G401 (cell line): ENCODE data around the gene JOSD2. TPM values are rescaled to one million over a fixed set of nuclear protein-coding genes. Genes with fewer than 3 reads are reported as not detected.

Experiments used
- DNase-seq: peaks from one replicate; pipeline ENCODE4 v3.0.0-alpha.2; 2015; ENCODE audit warnings: low spot score
- in situ Hi-C: cut with HindIII; loops from 2 replicates; pipeline ENCODE4 v1.10.0; 2016; ENCODE audit warnings: low sequenced_read_pairs, mixed read lengths
- total RNA-seq: library from RNA; depleted of rRNA; stranded (reverse); fragments of >200 nt; shearing (Covaris generic); gene quantifications from 2 replicates; pipeline ENCODE4 v1.2.3, GENCODE V29; 2014; rRNA removed

JOSD2 gene
- total RNA-seq, 1 experiment from 2014 or later = 13.6 TPM

- DNase-seq = no peak
- in situ Hi-C loops = no loop called here
Measured at GRCh38 chr19:50462970-50463369, 48.0 kb downstream of the JOSD2 start.

GRCh38 chr19:50461066-50461875, 49.7 kb downstream of the JOSD2 start:
- DNase-seq = peak; percentile 45
- in situ Hi-C loops = no loop called here

- in situ Hi-C loops = no loop called here
- no peak for DNase-seq
Measured at GRCh38 chr19:50460161-50460765, 50.7 kb downstream of the JOSD2 start.

GRCh38 chr19:50459638-50460037, 51.4 kb downstream of the JOSD2 start:
- no peak for DNase-seq
- in situ Hi-C loops = no loop called here

GRCh38 chr19:50459067-50459456, 51.9 kb downstream of the JOSD2 start:
- DNase-seq = no peak
- in situ Hi-C loops = no loop called here

GRCh38 chr19:50458396-50459066, 52.5 kb downstream of the JOSD2 start:
- in situ Hi-C loops = no loop called here
- DNase-seq = no peak

- DNase-seq = no peak
- in situ Hi-C loops = no loop called here
Measured at GRCh38 chr19:50457300-50457699, 53.7 kb downstream of the JOSD2 start.

Other genes starting within 250 kb of the JOSD2 start
- gene KCNC3, start 181.8 kb downstream of the JOSD2 start, total RNA-seq = 3.4 and 4.3 TPM in 2 replicates
- gene NAPSA, start 145.6 kb downstream of the JOSD2 start, total RNA-seq = 0.24 TPM in 1 of 2 replicates, not detected in the other
- gene NR1H2, start 134.7 kb downstream of the JOSD2 start, total RNA-seq = 33.0 and 41.4 TPM in 2 replicates
- 151 and 176 TPM in 2 replicates for gene POLD1, start 126.8 kb downstream of the JOSD2 start, total RNA-seq
- gene SPIB, start 92.3 kb downstream of the JOSD2 start, total RNA-seq = 0.44 TPM in 1 of 2 replicates, not detected in the other
- 0.55 TPM in 1 of 2 replicates, not detected in the other for gene MYBPC2, start 78.3 kb downstream of the JOSD2 start, total RNA-seq
- 104 and 113 TPM in 2 replicates for gene EMC10, start 34.7 kb downstream of the JOSD2 start, total RNA-seq
- gene GARIN5A, start 34.3 kb downstream of the JOSD2 start, total RNA-seq = 0.10 and 1.5 TPM in 2 replicates
- not detected in 2 replicates for gene ASPDH, start 2.7 kb upstream of the JOSD2 start, total RNA-seq
- 16.5 and 19.2 TPM in 2 replicates for gene LRRC4B, start 57.2 kb upstream of the JOSD2 start, total RNA-seq
- gene SYT3, start 128.7 kb upstream of the JOSD2 start, total RNA-seq = 2.7 and 5.7 TPM in 2 replicates
- 10.0 and 13.1 TPM in 2 replicates for gene C19orf81, start 138.3 kb upstream of the JOSD2 start, total RNA-seq
- 14.0 and 16.4 TPM in 2 replicates for gene SHANK1, start 208.6 kb upstream of the JOSD2 start, total RNA-seq
- gene CLEC11A, start 212.2 kb upstream of the JOSD2 start, total RNA-seq = 91.4 and 132 TPM in 2 replicates